Breast epithelium (tissue), 3 donors: ENCODE data around the gene PTGER3.

Experiments
- CTCF ChIP-seq, 3 donors: fragments of 450-650 bp; IDR thresholded peaks; one replicate each; pipeline ENCODE4 v1.5.1; 2016 to 2017; ENCODE audit warnings: antibody characterized with exemption in 3 of 3, mild to moderate bottlenecking in 3 of 3, moderate library complexity in 3 of 3
- POLR2A ChIP-seq: fragments of 450-650 bp; IDR thresholded peaks from one replicate; pipeline ENCODE4 v1.6.1; 2016; ENCODE audit warnings: antibody characterized with exemption, mild to moderate bottlenecking, moderate library complexity

- TF ChIP-seq CTCF (IDR thresholded peaks at IDR 0.05), result no peak
- TF ChIP-seq POLR2A, result no peak
Observed at GRCh38 chr1:70994753-70995268, 52.8 kb downstream of the PTGER3 start.
